HepG2 (cell line): ENCODE results near the gene ABCC3. TPM values are rescaled to one million over a fixed set of nuclear protein-coding genes. Genes with fewer than 3 reads are reported as not detected.

ENCODE experiments used
- ATF2 ChIP-seq: sonication (generic); formaldehyde crosslinking; IDR thresholded peaks from 2 replicates; pipeline ENCODE4 v1.4.0; 2020; ENCODE audit warnings: missing genetic modification reagents
- KMT2B ChIP-seq: IDR thresholded peaks from 2 replicates; pipeline ENCODE4 v1.6.1; 2016; ENCODE audit warnings: missing genetic modification reagents, missing compliant biosample characterization
- MXI1 ChIP-seq: IDR thresholded peaks from 3 replicates; pipeline ENCODE4 v1.6.1; 2012; ENCODE audit warnings: low read depth, low read length, inconsistent platforms, borderline replicate concordance
- NRL ChIP-seq: sonication (generic); formaldehyde crosslinking; IDR thresholded peaks from 2 replicates; pipeline ENCODE4 v1.5.0; 2020; ENCODE audit warnings: missing genetic modification reagents, mild to moderate bottlenecking, moderate library complexity, borderline replicate concordance
- SALL1 ChIP-seq: sonication (generic); formaldehyde crosslinking; IDR thresholded peaks from 2 replicates; pipeline ENCODE4 v1.8.0; 2022; ENCODE audit warnings: mild to moderate bottlenecking, missing genetic modification reagents
- XRCC5 ChIP-seq: fragments of 200-400 bp; formaldehyde crosslinking; optimal IDR thresholded peaks from 2 replicates; pipeline ENCODE3; 2017; ENCODE audit warnings: mild to moderate bottlenecking, low read length
- ZBTB20 ChIP-seq: sonication (generic); formaldehyde crosslinking; IDR thresholded peaks from 2 replicates; pipeline ENCODE4 v1.8.1; 2023; ENCODE audit warnings: missing genetic modification reagents, low read depth, mild to moderate bottlenecking, borderline replicate concordance
- ZBTB33 ChIP-seq: sonication (generic); formaldehyde crosslinking; IDR thresholded peaks from 2 replicates; pipeline ENCODE4 v1.4.0; 2020; ENCODE audit warnings: missing genetic modification reagents
- ZNF263 ChIP-seq: sonication (generic); formaldehyde crosslinking; IDR thresholded peaks from 2 replicates; pipeline ENCODE4 v1.4.0; 2020; ENCODE audit warnings: missing genetic modification reagents
- ZNF691 ChIP-seq: sonication (generic); formaldehyde crosslinking; IDR thresholded peaks from 2 replicates; pipeline ENCODE4 v1.4.0; 2020; ENCODE audit warnings: missing genetic modification reagents, low read depth, mild to moderate bottlenecking, borderline replicate concordance
- polyA plus RNA-seq, 8 experiments: library from polyadenylated mRNA; depleted of rRNA in 3 of 8; stranded (reverse) in 7 of 8; unstranded in 1 of 8; fragments of >200 nt; fragmentation: Illumina TruSeq in 4 of 8; extraction: Trizol in 4 of 8; gene quantifications; 2 replicates each; pipeline versions ENCODE4 v1.2.1 to v1.2.3, GENCODE V29; 2011 to 2016; ENCODE audit warnings: low read depth in 4 of 8, missing spikeins in 1 of 8, mixed read lengths in 1 of 8; ENCODE audit not compliant: insufficient read depth in 1 of 8
- total RNA-seq, 5 experiments: library from RNA; depleted of rRNA; stranded (reverse); fragments of >200 nt; fragmentation: Illumina TruSeq; extraction: Trizol; gene quantifications; 2 replicates each; pipeline ENCODE4 v1.2.3, GENCODE V29; 2016; ENCODE audit warnings: low read depth in 1 of 5

ABCC3 gene
- total and polyA plus RNA-seq, 2 of the 13 experiments (the other 11 are each of a cell fraction or from before 2014, with no cell fraction given), result 25.2 to 50.7 TPM

GRCh38 chr17:50689251-50689650 is 54.6 kb downstream of the ABCC3 start (continued):
- 0 out of 2 replicates have a peak, but pooled peaks have one; percentile 1 for TF ChIP-seq ZBTB33 (CRISPR knock-in tag)
- peak; percentile 67 for TF ChIP-seq XRCC5
- TF ChIP-seq MXI1, result peak; percentile 18; the same call in 1 of the 3 replicates
- TF ChIP-seq ATF2 (CRISPR knock-in tag), result no peak
- no peak for TF ChIP-seq ZBTB20
- no peak for TF ChIP-seq KMT2B
- TF ChIP-seq ZNF263, result peak; percentile 90
- 0 out of 2 replicates have a peak, but pooled peaks have one; percentile 6 for TF ChIP-seq SALL1 (CRISPR knock-in tag)
- TF ChIP-seq ZNF691, result 0 out of 2 replicates have a peak, but pooled peaks have one; percentile 6
- no peak for TF ChIP-seq NRL (CRISPR knock-in tag)
